ENCODE data around the gene STK32A. TPM values are rescaled to one million over a fixed set of nuclear protein-coding genes. Genes with fewer than 3 reads are reported as not detected.

STK32A gene
- total RNA-seq, 4 donors from 2014 or later = 9.6 to 35.2 (median 14.8) TPM

DNA sequence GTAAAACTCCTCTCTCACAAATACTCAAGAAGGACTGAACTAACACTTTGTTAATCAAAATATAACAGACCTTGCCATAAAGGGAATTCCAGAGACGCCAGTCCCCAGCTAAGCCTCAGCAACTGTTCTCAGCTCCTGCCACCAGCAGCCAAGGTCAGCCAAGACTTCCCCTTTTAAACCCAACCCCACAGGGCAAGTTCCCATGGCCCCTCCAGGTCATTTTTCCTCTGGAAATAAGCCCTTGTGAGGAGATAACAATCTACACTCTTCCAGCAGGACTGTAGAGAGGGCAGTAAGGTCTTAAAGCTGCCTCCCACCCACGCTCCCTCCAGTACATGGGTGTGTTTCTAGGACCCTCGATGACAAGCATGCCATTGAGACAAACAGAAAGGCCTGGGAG, 196.8 kb downstream of the STK32A start:
- no peak for DNase-seq (ENCODE audit: low spot score in 2 of 2)
- TF ChIP-seq, protein P1, sequence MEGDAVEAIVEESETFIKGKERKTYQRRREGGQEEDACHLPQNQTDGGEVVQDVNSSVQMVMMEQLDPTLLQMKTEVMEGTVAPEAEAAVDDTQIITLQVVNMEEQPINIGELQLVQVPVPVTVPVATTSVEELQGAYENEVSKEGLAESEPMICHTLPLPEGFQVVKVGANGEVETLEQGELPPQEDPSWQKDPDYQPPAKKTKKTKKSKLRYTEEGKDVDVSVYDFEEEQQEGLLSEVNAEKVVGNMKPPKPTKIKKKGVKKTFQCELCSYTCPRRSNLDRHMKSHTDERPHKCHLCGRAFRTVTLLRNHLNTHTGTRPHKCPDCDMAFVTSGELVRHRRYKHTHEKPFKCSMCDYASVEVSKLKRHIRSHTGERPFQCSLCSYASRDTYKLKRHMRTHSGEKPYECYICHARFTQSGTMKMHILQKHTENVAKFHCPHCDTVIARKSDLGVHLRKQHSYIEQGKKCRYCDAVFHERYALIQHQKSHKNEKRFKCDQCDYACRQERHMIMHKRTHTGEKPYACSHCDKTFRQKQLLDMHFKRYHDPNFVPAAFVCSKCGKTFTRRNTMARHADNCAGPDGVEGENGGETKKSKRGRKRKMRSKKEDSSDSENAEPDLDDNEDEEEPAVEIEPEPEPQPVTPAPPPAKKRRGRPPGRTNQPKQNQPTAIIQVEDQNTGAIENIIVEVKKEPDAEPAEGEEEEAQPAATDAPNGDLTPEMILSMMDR (IDR thresholded peaks at IDR 0.05) = no peak
- no peak for TF ChIP-seq POLR2A (IDR thresholded peaks at IDR 0.05)
- TF ChIP-seq EP300 (IDR thresholded peaks at IDR 0.05) = no peak
- Histone ChIP-seq H3K9me3 (no peaks in the 10 kb centered on the region), H3K36me3 (no peaks in the 10 kb centered on the region), H3K27me3 (no peaks in the 10 kb centered on the region), H3K4me1 (peaks cover 0 to 45% (median 4%) of the 10 kb centered on the region in 4 donors), H3K4me3 (no peak overlapping the region), H3K27ac (peak overlapping the region in 1 of 4 donors; percentile 36)
- WGBS, 2 donors = 34 to 36% methylated on average over 3 of the region's 3 CpGs

DNA sequence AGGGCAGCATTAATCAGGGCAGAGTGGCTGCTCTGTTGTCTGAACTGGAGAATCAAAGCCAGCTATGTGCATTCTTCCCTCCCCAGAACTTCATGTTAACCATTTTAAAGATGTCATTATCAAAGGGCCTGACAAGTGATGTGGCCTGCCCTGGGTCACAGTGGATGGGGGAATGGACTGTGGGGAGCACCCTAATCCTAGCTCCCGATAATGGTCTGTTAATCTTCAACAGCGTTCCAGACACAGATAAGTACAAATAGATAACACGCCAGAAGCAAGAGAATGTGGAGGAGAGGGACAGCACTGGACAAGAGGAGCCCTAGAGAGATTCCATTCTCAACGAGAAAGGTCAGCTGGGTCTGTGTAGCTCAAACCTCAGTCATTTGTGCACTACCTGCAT, 197.5 kb downstream of the STK32A start:
- Histone ChIP-seq H3K4me1 (peaks cover 0 to 45% (median 3%) of the 10 kb centered on the region in 4 donors), H3K4me3 (no peak overlapping the region), H3K36me3 (no peaks in the 10 kb centered on the region), H3K9me3 (no peaks in the 10 kb centered on the region), H3K27ac (no peak overlapping the region), H3K27me3 (no peaks in the 10 kb centered on the region)
- no peak for DNase-seq (ENCODE audit: low spot score in 2 of 2)
- TF ChIP-seq, protein P1 (IDR thresholded peaks at IDR 0.05) = no peak
- TF ChIP-seq EP300 (IDR thresholded peaks at IDR 0.05) = no peak
- TF ChIP-seq POLR2A (IDR thresholded peaks at IDR 0.05) = no peak
- WGBS, 2 donors = 78% methylated on average over 4 of the region's 4 CpGs

DNA sequence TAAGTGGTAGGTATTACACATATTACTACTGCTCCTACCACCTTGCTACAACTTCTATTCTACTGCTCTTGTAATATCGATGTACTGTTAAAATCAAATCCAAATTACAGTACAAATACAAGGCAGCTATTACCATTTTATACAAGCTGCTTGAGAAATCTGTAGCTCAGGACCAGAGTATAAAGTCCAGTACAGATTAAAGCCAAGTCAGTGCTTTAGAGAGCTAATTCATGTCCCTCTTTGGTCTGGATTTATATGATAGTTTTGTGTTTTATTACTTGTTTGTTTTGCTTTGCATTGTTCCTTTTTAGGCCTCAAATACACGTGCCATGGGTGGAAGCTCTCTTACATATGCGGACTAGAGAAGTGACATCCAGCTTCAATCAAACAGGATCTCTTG, 199.2 kb downstream of the STK32A start:
- Histone ChIP-seq H3K4me3 (no peak overlapping the region), H3K36me3 (no peaks in the 10 kb centered on the region), H3K27me3 (no peaks in the 10 kb centered on the region), H3K4me1 (peaks cover 0 to 31% (median 3%) of the 10 kb centered on the region in 4 donors), H3K27ac (no peak overlapping the region), H3K9me3 (no peaks in the 10 kb centered on the region)
- WGBS, 2 donors = 89 to 91% methylated on average over 3 of the region's 3 CpGs
- DNase-seq (ENCODE audit: low spot score in 2 of 2) = no peak
- TF ChIP-seq POLR2A (IDR thresholded peaks at IDR 0.05) (no peak), EP300 (IDR thresholded peaks at IDR 0.05) (no peak)
- TF ChIP-seq, protein P1 (IDR thresholded peaks at IDR 0.05) = no peak

GRCh38 chr5:147436596-147436995, 201.8 kb downstream of the STK32A start:
- H3K27me3 ChIP-seq = no peaks in the 10 kb centered on the region
- no peak overlapping the region for H3K27ac ChIP-seq
- WGBS, 2 donors = 75 to 87% methylated on average over 3 of the region's 3 CpGs

GRCh38 chr5:147437161-147437596, 202.4 kb downstream of the STK32A start:
- Histone ChIP-seq H3K9me3 (no peaks in the 10 kb centered on the region), H3K36me3 (no peaks in the 10 kb centered on the region), H3K4me1 (peaks cover 0 to 25% (median 0%) of the 10 kb centered on the region in 4 donors), H3K27ac (no peak overlapping the region), H3K27me3 (no peaks in the 10 kb centered on the region), H3K4me3 (no peak overlapping the region)
- DNase-seq (ENCODE audit: low spot score in 2 of 2) = no peak
- WGBS, 2 donors = 36 to 47% methylated on average over 6 of the region's 6 CpGs
- no peak for TF ChIP-seq EP300 (IDR thresholded peaks at IDR 0.05)
- TF ChIP-seq POLR2A (IDR thresholded peaks at IDR 0.05) = no peak
- TF ChIP-seq, protein P1 (IDR thresholded peaks at IDR 0.05) = no peak

More at GRCh38 chr5:147436596-147436995, 201.8 kb downstream of the STK32A start:
- Histone ChIP-seq H3K4me1 (peaks cover 0 to 31% (median 1%) of the 10 kb centered on the region in 4 donors), H3K9me3 (no peaks in the 10 kb centered on the region), H3K4me3 (no peak overlapping the region), H3K36me3 (no peaks in the 10 kb centered on the region)
- no peak for DNase-seq (ENCODE audit: low spot score in 2 of 2)
- TF ChIP-seq, protein P1 (IDR thresholded peaks at IDR 0.05) = no peak
- TF ChIP-seq EP300 (IDR thresholded peaks at IDR 0.05) (no peak), POLR2A (IDR thresholded peaks at IDR 0.05) (no peak)

Small RNA genes within 50 kb of the gene (small RNA-seq; reads per million reads assigned to genes)
- gene AC011373.1 = not detected

Data from tibial nerve (tissue), 4 donors.